HepG2 (cell line): Measurements from ENCODE around the gene GALR1. TPM values are rescaled to one million over a fixed set of nuclear protein-coding genes. Genes with fewer than 3 reads are reported as not detected.

ENCODE experiments used
- ATAC-seq: fragments of 200-7000 bp; cut with Tn5 transposase; 3 replicates; pipeline ENCODE4 v1.9.1; 2020; ENCODE audit warnings: mild to moderate bottlenecking, moderate library complexity
- BruUV-seq: library from RNA; stranded (reverse); fragments of 400-500 nt; replicated peaks from 2 replicates; lab custom pipeline; 2021; lab: Mats Ljungman, UMichigan
- CTCF ChIA-PET: fragments of 300-600 bp; formaldehyde crosslinking; extraction: SDS; loops from one replicate; lab custom pipeline; 2021; ENCODE audit warnings: low total read pairs, inconsistent platforms, low intra/inter-chr PET ratio; lab: Yijun Ruan, JAX
- POLR2A ChIA-PET: fragments of 350-600 bp; sonication (Branson Sonifier 250); formaldehyde crosslinking; loops from one replicate; lab custom pipeline; 2020; ENCODE audit warnings: antibody characterized with exemption, inconsistent platforms; lab: Yijun Ruan, JAX
- DNase-seq: peaks from one replicate; pipeline ENCODE4 v3.0.0-alpha.2; 2015; ENCODE audit warnings: low spot score
- FAIRE-seq: peaks from 3 replicates; lab custom pipeline; 2011; peaks lifted over from hg19 to GRCh38; lab: Jason Lieb, UNC
- H2AFZ ChIP-seq: one replicate; pipeline ENCODE4 v1.6.1; 2011; ENCODE audit warnings: low read length, inconsistent platforms
- H3K27ac ChIP-seq: fragments of 300-600 bp; 3 replicates; pipeline ENCODE4 v1.8.0; 2011; ENCODE audit warnings: mixed run types, mild to moderate bottlenecking, mixed read lengths, low read length, inconsistent platforms; ENCODE audit not compliant: insufficient read depth; ENCODE audit errors: extremely low read length
- H3K27me3 ChIP-seq, 2 experiments: fragments of 200-600 bp in 1 of 2; 2 replicates in 1 of 2; 3 replicates in 1 of 2; pipeline versions ENCODE4 v1.6.0 to v1.8.0; 2011; ENCODE audit warnings: low read length in 2 of 2, mild to moderate bottlenecking in 2 of 2, moderate library complexity in 2 of 2, inconsistent platforms in 1 of 2; ENCODE audit not compliant: insufficient read depth in 2 of 2, control insufficient read depth in 1 of 2
- H3K36me3 ChIP-seq, 2 experiments: fragments of 200-600 bp in 1 of 2; replicated peaks in 1 of 2; 2 replicates in 1 of 2; 3 replicates in 1 of 2; pipeline versions ENCODE4 v1.5.1 to v1.8.0; 2011; ENCODE audit warnings: low read length in 2 of 2, inconsistent platforms in 1 of 2; ENCODE audit not compliant: insufficient read depth in 2 of 2, control insufficient read depth in 1 of 2
- H3K4me1 ChIP-seq: 2 replicates; pipeline ENCODE4 v1.5.1; 2012; ENCODE audit warnings: low read length, inconsistent platforms; ENCODE audit not compliant: insufficient read depth
- H3K4me2 ChIP-seq: 2 replicates; pipeline ENCODE4 v1.6.0; 2011; ENCODE audit warnings: low read depth, low read length, inconsistent platforms
- H3K4me3 ChIP-seq, 3 experiments: fragments of 200-600 bp in 1 of 3; sonication (generic), shearing (Covaris generic) in 1 of 3; replicated peaks in 1 of 3; 2 replicates each; pipeline ENCODE4 v1.5.1; 2011 to 2016; ENCODE audit warnings: low read length in 3 of 3, inconsistent platforms in 2 of 3, low read depth in 2 of 3, mild to moderate bottlenecking in 2 of 3, control low read depth in 1 of 3, mixed read lengths in 1 of 3; ENCODE audit not compliant: insufficient read depth in 1 of 3
- H3K79me2 ChIP-seq: one replicate; pipeline ENCODE4 v1.6.1; 2011; ENCODE audit warnings: low read length, inconsistent platforms; ENCODE audit not compliant: insufficient read depth
- H3K9ac ChIP-seq: 2 replicates; pipeline ENCODE4 v1.6.0; 2011; ENCODE audit warnings: mild to moderate bottlenecking, low read depth, low read length, inconsistent platforms; ENCODE audit not compliant: insufficient read depth
- H3K9me3 ChIP-seq: 2 replicates; pipeline ENCODE4 v1.5.1; 2012; ENCODE audit warnings: mild to moderate bottlenecking, low read length
- H4K20me1 ChIP-seq: 2 replicates; pipeline ENCODE4 v1.6.0; 2011; ENCODE audit warnings: inconsistent platforms, mild to moderate bottlenecking, low read length, moderate library complexity; ENCODE audit not compliant: insufficient read depth
- CERS6 ChIP-seq: sonication (generic); formaldehyde crosslinking; IDR thresholded peaks from 2 replicates; pipeline ENCODE4 v1.5.0; 2020; ENCODE audit warnings: missing genetic modification reagents
- ELF1 ChIP-seq: sonication (generic); formaldehyde crosslinking; IDR thresholded peaks from 2 replicates; pipeline ENCODE4 v1.4.0; 2020; ENCODE audit warnings: missing genetic modification reagents
- KDM3A ChIP-seq: IDR thresholded peaks from 2 replicates; pipeline ENCODE4 v1.6.1; 2018; ENCODE audit warnings: low read depth, missing compliant biosample characterization
- SNAPC4 ChIP-seq: sonication (generic); formaldehyde crosslinking; IDR thresholded peaks from 2 replicates; pipeline ENCODE4 v1.4.0; 2020; ENCODE audit warnings: mild to moderate bottlenecking, missing genetic modification reagents
- ZNF577 ChIP-seq: sonication (generic); formaldehyde crosslinking; IDR thresholded peaks from 2 replicates; pipeline ENCODE4 v1.4.0; 2020; ENCODE audit warnings: mild to moderate bottlenecking, low read depth, missing genetic modification reagents, borderline replicate concordance
- ZSCAN12 ChIP-seq: sonication (generic); formaldehyde crosslinking; IDR thresholded peaks from 2 replicates; pipeline ENCODE4 v1.9.0; 2021; ENCODE audit warnings: mild to moderate bottlenecking, missing genetic modification reagents
- ZSCAN22 ChIP-seq: sonication (generic); formaldehyde crosslinking; IDR thresholded peaks from 2 replicates; pipeline ENCODE4 v1.4.0; 2020; ENCODE audit warnings: mild to moderate bottlenecking, missing genetic modification reagents
- WGBS: methylation state at CpG from one replicate; pipeline ENCODE4 v1.1.6; 2017; ENCODE audit warnings: low lambda C conversion rate; 5-methylcytosine and 5-hydroxymethylcytosine counted together
- in situ Hi-C: cut with HindIII; loops from 2 replicates; pipeline ENCODE4 v1.10.0; 2017; ENCODE audit warnings: low pct_unique_long_range_greater_than_20kb; ENCODE audit not compliant: extremely low pct_ligation_motif_present
- intact Hi-C: fragments of 100-400 bp; cut with micrococcal nuclease; formaldehyde crosslinking; loops from one replicate; pipeline ENCODE4 v1.10.0; 2022; ENCODE audit not compliant: unreplicated experiment
- polyA plus RNA-seq, 8 experiments: library from polyadenylated mRNA; depleted of rRNA in 3 of 8; stranded (reverse) in 7 of 8; unstranded in 1 of 8; fragments of >200 nt; fragmentation: Illumina TruSeq in 4 of 8; extraction: Trizol in 4 of 8; gene quantifications; 2 replicates each; pipeline versions ENCODE4 v1.2.1 to v1.2.3, GENCODE V29; 2011 to 2016; ENCODE audit warnings: low read depth in 4 of 8, missing spikeins in 1 of 8, mixed read lengths in 1 of 8; ENCODE audit not compliant: insufficient read depth in 1 of 8
- total RNA-seq, 5 experiments: library from RNA; depleted of rRNA; stranded (reverse); fragments of >200 nt; fragmentation: Illumina TruSeq; extraction: Trizol; gene quantifications; 2 replicates each; pipeline ENCODE4 v1.2.3, GENCODE V29; 2016; ENCODE audit warnings: low read depth in 1 of 5
- TF ChIP-seq, protein P1 (sequence below): sonication (generic); formaldehyde crosslinking; IDR thresholded peaks from 2 replicates; pipeline ENCODE4 v1.4.0; 2020; ENCODE audit warnings: mild to moderate bottlenecking, missing genetic modification reagents
- TF ChIP-seq, protein P2 (sequence below): sonication (generic); formaldehyde crosslinking; IDR thresholded peaks from 2 replicates; pipeline ENCODE4 v1.4.0; 2020; ENCODE audit warnings: missing genetic modification reagents, borderline replicate concordance

GALR1 gene
- total and polyA plus RNA-seq, 2 of the 13 experiments (the other 11 are each of a cell fraction or from before 2014, with no cell fraction given), result not detected

- POLR2A ChIA-PET, result no interaction called here
- no peak for FAIRE-seq
- CTCF ChIA-PET, result no interaction called here
These were observed 66.4 kb downstream of the GALR1 start for GRCh38 chr18:77316008-77316407.

More at GRCh38 chr18:77316008-77316407, 66.4 kb downstream of the GALR1 start:
- H3K9me3 ChIP-seq, result no peaks in the 10 kb centered on the region
- intact Hi-C loops (no loop called here), in situ Hi-C loops (no loop called here)
- no peak overlapping the region for H3K4me2 ChIP-seq
- no peak overlapping the region for H3K4me3 ChIP-seq
- no peaks in the 10 kb centered on the region for H4K20me1 ChIP-seq
- ATAC-seq, result no peak
- H3K27me3 ChIP-seq, result peaks cover 0 to 3% of the 10 kb centered on the region in 2 experiments; a peak in 1 of 5 replicates
- H3K36me3 ChIP-seq, result no peaks in the 10 kb centered on the region
- WGBS, result 2% methylated on average over 2 of the region's 3 CpGs
- DNase-seq, result no peak
- H3K79me2 ChIP-seq, result no peaks in the 10 kb centered on the region
- no peak overlapping the region for H3K27ac ChIP-seq
- no peak for TF ChIP-seq ZSCAN12 (CRISPR knock-in tag)
- no peak for TF ChIP-seq KDM3A (CRISPR knock-in tag)
- TF ChIP-seq, protein P1, sequence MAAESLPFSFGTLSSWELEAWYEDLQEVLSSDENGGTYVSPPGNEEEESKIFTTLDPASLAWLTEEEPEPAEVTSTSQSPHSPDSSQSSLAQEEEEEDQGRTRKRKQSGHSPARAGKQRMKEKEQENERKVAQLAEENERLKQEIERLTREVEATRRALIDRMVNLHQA, result no peak
- TF ChIP-seq ZSCAN22 (CRISPR knock-in tag), result no peak
- no peak for TF ChIP-seq ZNF577 (CRISPR knock-in tag)
- TF ChIP-seq, protein P2, sequence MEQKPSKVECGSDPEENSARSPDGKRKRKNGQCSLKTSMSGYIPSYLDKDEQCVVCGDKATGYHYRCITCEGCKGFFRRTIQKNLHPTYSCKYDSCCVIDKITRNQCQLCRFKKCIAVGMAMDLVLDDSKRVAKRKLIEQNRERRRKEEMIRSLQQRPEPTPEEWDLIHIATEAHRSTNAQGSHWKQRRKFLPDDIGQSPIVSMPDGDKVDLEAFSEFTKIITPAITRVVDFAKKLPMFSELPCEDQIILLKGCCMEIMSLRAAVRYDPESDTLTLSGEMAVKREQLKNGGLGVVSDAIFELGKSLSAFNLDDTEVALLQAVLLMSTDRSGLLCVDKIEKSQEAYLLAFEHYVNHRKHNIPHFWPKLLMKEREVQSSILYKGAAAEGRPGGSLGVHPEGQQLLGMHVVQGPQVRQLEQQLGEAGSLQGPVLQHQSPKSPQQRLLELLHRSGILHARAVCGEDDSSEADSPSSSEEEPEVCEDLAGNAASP (CRISPR knock-in tag), result no peak
- no peak for TF ChIP-seq CERS6 (CRISPR knock-in tag)
- TF ChIP-seq SNAPC4 (CRISPR knock-in tag), result no peak
- no peak for TF ChIP-seq ELF1 (CRISPR knock-in tag)
- no peak overlapping the region for H2AFZ ChIP-seq
- H3K4me1 ChIP-seq, result no peaks in the 10 kb centered on the region
- no TSS peak for BruUV-seq
- H3K9ac ChIP-seq, result no peak overlapping the region
